HEK293 (cell line): ENCODE data around the gene S100A6.

Experiments
- BCL11A ChIP-seq: fragments of 450-650 bp; formaldehyde crosslinking; IDR thresholded peaks from 2 replicates; pipeline ENCODE4 v1.5.1; 2016; ENCODE audit warnings: low read depth, missing biosample characterization, missing genetic modification characterization
- CTCF ChIP-seq: fragments of 450-650 bp; formaldehyde crosslinking; IDR thresholded peaks from 2 replicates; pipeline ENCODE4 v1.5.1; 2016; ENCODE audit warnings: missing biosample characterization, missing genetic modification characterization
- ELK4 ChIP-seq: IDR thresholded peaks from 2 replicates; pipeline ENCODE4 v1.6.1; 2011; ENCODE audit warnings: mild to moderate bottlenecking, low read depth, low read length, borderline replicate concordance
- PBX3 ChIP-seq: sonication (generic); formaldehyde crosslinking; IDR thresholded peaks from 2 replicates; pipeline ENCODE4 v1.8.1; 2022; ENCODE audit warnings: mild to moderate bottlenecking, moderate library complexity, missing genetic modification reagents
- ZBTB1 ChIP-seq: fragments of 450-650 bp; formaldehyde crosslinking; IDR thresholded peaks from 2 replicates; pipeline ENCODE4 v1.5.1; 2016; ENCODE audit warnings: missing biosample characterization, missing genetic modification characterization
- ZBTB17 ChIP-seq: fragments of 450-650 bp; formaldehyde crosslinking; IDR thresholded peaks from 2 replicates; pipeline ENCODE4 v1.5.1; 2016; ENCODE audit warnings: missing biosample characterization, missing genetic modification characterization
- ZNF114 ChIP-seq: fragments of 450-650 bp; formaldehyde crosslinking; IDR thresholded peaks from 2 replicates; pipeline ENCODE4 v1.5.0; 2017; ENCODE audit warnings: missing biosample characterization, missing genetic modification characterization
- ZNF121 ChIP-seq: fragments of 450-650 bp; formaldehyde crosslinking; IDR thresholded peaks from 2 replicates; pipeline ENCODE4 v1.5.1; 2016; ENCODE audit warnings: missing biosample characterization, missing genetic modification characterization
- ZNF146 ChIP-seq: fragments of 450-650 bp; formaldehyde crosslinking; IDR thresholded peaks from 2 replicates; pipeline ENCODE4 v1.5.1; 2016; ENCODE audit warnings: missing biosample characterization, missing genetic modification characterization
- ZNF214 ChIP-seq: fragments of 450-650 bp; formaldehyde crosslinking; IDR thresholded peaks from 2 replicates; pipeline ENCODE4 v1.5.1; 2017; ENCODE audit warnings: missing biosample characterization, mild to moderate bottlenecking, missing genetic modification characterization, borderline replicate concordance
- ZNF266 ChIP-seq: fragments of 450-650 bp; formaldehyde crosslinking; IDR thresholded peaks from 2 replicates; pipeline ENCODE4 v1.5.1; 2016; ENCODE audit warnings: missing biosample characterization, missing genetic modification characterization, low read depth
- ZNF488 ChIP-seq: fragments of 450-650 bp; formaldehyde crosslinking; IDR thresholded peaks from 2 replicates; pipeline ENCODE4 v1.5.1; 2016; ENCODE audit warnings: missing biosample characterization, missing genetic modification characterization
- ZNF701 ChIP-seq: fragments of 450-650 bp; formaldehyde crosslinking; IDR thresholded peaks from 2 replicates; pipeline ENCODE4 v1.5.1; 2016; ENCODE audit warnings: missing biosample characterization, missing genetic modification characterization

GRCh38 chr1:153560771-153561465 is 25.1 kb upstream of the S100A6 start:
- TF ChIP-seq ZNF114 (no peak), CTCF (tag by site-specific recombination) (no peak), ELK4 (no peak), ZNF488 (tag by site-specific recombination) (no peak), BCL11A (tag by site-specific recombination) (no peak), PBX3 (no peak), ZBTB1 (tag by site-specific recombination) (no peak), ZNF214 (tag by site-specific recombination) (no peak), ZBTB17 (no peak), ZNF121 (no peak), ZNF701 (tag by site-specific recombination) (no peak), ZNF266 (no peak), ZNF146 (tag by site-specific recombination) (no peak)
